Brain pericyte (primary cell): ENCODE results near the gene RTN4IP1.

Source experiments
- DNase-seq: peaks from one replicate; pipeline ENCODE4 v3.0.0-alpha.2; 2012; ENCODE audit warnings: low read depth, low spot score

Gene RTN4IP1

GRCh38 chr6:106547601-106548453, 81.5 kb downstream of the RTN4IP1 start:
- DNase-seq: no peak

GRCh38 chr6:106546691-106547414, 82.4 kb downstream of the RTN4IP1 start:
- DNase-seq: no peak

- DNase-seq: no peak
Observed at GRCh38 chr6:106546261-106546690, 83.0 kb downstream of the RTN4IP1 start.

GRCh38 chr6:106540907-106541306, 88.4 kb downstream of the RTN4IP1 start:
- no peak for DNase-seq

GRCh38 chr6:106540432-106540831, 88.9 kb downstream of the RTN4IP1 start:
- no peak for DNase-seq

- DNase-seq: no peak
Observed at GRCh38 chr6:106539936-106540335, 89.4 kb downstream of the RTN4IP1 start.

GRCh38 chr6:106538145-106538544, 91.2 kb downstream of the RTN4IP1 start:
- DNase-seq: no peak

GRCh38 chr6:106537662-106538061, 91.6 kb downstream of the RTN4IP1 start:
- no peak for DNase-seq

GRCh38 chr6:106536851-106537250, 92.4 kb downstream of the RTN4IP1 start:
- DNase-seq: no peak

- DNase-seq: no peak
Observed at GRCh38 chr6:106536357-106536756, 92.9 kb downstream of the RTN4IP1 start.

- DNase-seq: no peak
Observed at GRCh38 chr6:106535012-106535411, 94.3 kb downstream of the RTN4IP1 start.

GRCh38 chr6:106534564-106534982, 94.7 kb downstream of the RTN4IP1 start:
- no peak for DNase-seq

- no peak for DNase-seq
Observed at GRCh38 chr6:106534004-106534403, 95.3 kb downstream of the RTN4IP1 start.

- no peak for DNase-seq
Observed at GRCh38 chr6:106533054-106533453, 96.2 kb downstream of the RTN4IP1 start.

GRCh38 chr6:106530502-106530901, 98.8 kb downstream of the RTN4IP1 start:
- no peak for DNase-seq

GRCh38 chr6:106530026-106530425, 99.3 kb downstream of the RTN4IP1 start:
- DNase-seq: no peak

GRCh38 chr6:106529438-106529837, 99.9 kb downstream of the RTN4IP1 start:
- no peak for DNase-seq

- DNase-seq: no peak
Observed at GRCh38 chr6:106528521-106528920, 100.8 kb downstream of the RTN4IP1 start.

- no peak for DNase-seq
Observed at GRCh38 chr6:106527979-106528378, 101.3 kb downstream of the RTN4IP1 start.

GRCh38 chr6:106527117-106527516, 102.2 kb downstream of the RTN4IP1 start:
- no peak for DNase-seq

- DNase-seq: no peak
Observed at GRCh38 chr6:106525882-106526275, 103.4 kb downstream of the RTN4IP1 start.

GRCh38 chr6:106525107-106525881, 104.0 kb downstream of the RTN4IP1 start:
- no peak for DNase-seq
